ENCODE results near the gene ESD.
A peak's percentile ranks its signal among the peaks of the same experiment; 100 is the strongest.

Gene ESD

GRCh38 chr13:46831588-46832194 is 34.7 kb upstream of the ESD start:
- H4K20me1 ChIP-seq (ENCODE audit: low read depth, low read length): no peaks in the 10 kb centered on the region
- no peaks in the 10 kb centered on the region for H3K27me3 ChIP-seq (ENCODE audit: low read length)
- no peak overlapping the region for H3K9ac ChIP-seq (ENCODE audit: low read length)
- H3K27ac ChIP-seq (ENCODE audit: low read depth, low read length): no peak overlapping the region
- no peaks in the 10 kb centered on the region for H3K36me3 ChIP-seq (ENCODE audit: low read length)
- no peak for TF ChIP-seq EZH2phosphoT487 (conservative IDR thresholded peaks at IDR 0.05; ENCODE audit: low read length)
- TF ChIP-seq CTCF (IDR thresholded peaks at IDR 0.05; ENCODE audit: insufficient read depth, low read length, poor library complexity, severe bottlenecking): peak; percentile 82
- H3F3A ChIP-seq (ENCODE audit: insufficient read depth): no peaks in the 10 kb centered on the region
- H3K4me2 ChIP-seq (ENCODE audit: low read depth, low read length, poor library complexity, severe bottlenecking): no peak overlapping the region
- no peaks in the 10 kb centered on the region for H3K9me3 ChIP-seq (ENCODE audit: insufficient read depth, low read length)
- H2AFZ ChIP-seq (ENCODE audit: low read depth, low read length, severe bottlenecking): no peak overlapping the region
- no peaks in the 10 kb centered on the region for H3K9me2 ChIP-seq (replicated peaks; ENCODE audit: insufficient read depth, low read length)
- H3K4me3 ChIP-seq (ENCODE audit: insufficient read depth, low read length, poor library complexity, severe bottlenecking): no peak overlapping the region
- no peaks in the 10 kb centered on the region for H3K79me2 ChIP-seq (ENCODE audit: insufficient read depth, low read length)

GRCh38 chr13:46830405-46831005 is 33.5 kb upstream of the ESD start:
- Histone ChIP-seq H2AFZ (ENCODE audit: low read depth, low read length, severe bottlenecking) (no peak overlapping the region), H3F3A (ENCODE audit: insufficient read depth) (no peaks in the 10 kb centered on the region), H3K4me3 (ENCODE audit: insufficient read depth, low read length, poor library complexity, severe bottlenecking) (no peak overlapping the region), H3K79me2 (ENCODE audit: insufficient read depth, low read length) (no peaks in the 10 kb centered on the region), H3K9ac (ENCODE audit: low read length) (no peak overlapping the region), H3K9me3 (ENCODE audit: insufficient read depth, low read length) (no peaks in the 10 kb centered on the region), H3K27ac (ENCODE audit: low read depth, low read length) (no peak overlapping the region), H3K4me2 (ENCODE audit: low read depth, low read length, poor library complexity, severe bottlenecking) (no peak overlapping the region), H3K9me2 (replicated peaks; ENCODE audit: insufficient read depth, low read length) (no peaks in the 10 kb centered on the region), H3K36me3 (ENCODE audit: low read length) (no peaks in the 10 kb centered on the region), H4K20me1 (ENCODE audit: low read depth, low read length) (no peaks in the 10 kb centered on the region), H3K27me3 (ENCODE audit: low read length) (no peaks in the 10 kb centered on the region)
- TF ChIP-seq EZH2phosphoT487 (conservative IDR thresholded peaks at IDR 0.05; ENCODE audit: low read length) (no peak), CTCF (IDR thresholded peaks at IDR 0.05; ENCODE audit: insufficient read depth, low read length, poor library complexity, severe bottlenecking) (no peak)

- Histone ChIP-seq H2AFZ (ENCODE audit: low read depth, low read length, severe bottlenecking) (no peak overlapping the region), H3K79me2 (ENCODE audit: insufficient read depth, low read length) (no peaks in the 10 kb centered on the region), H3K9me2 (replicated peaks; ENCODE audit: insufficient read depth, low read length) (no peaks in the 10 kb centered on the region), H4K20me1 (ENCODE audit: low read depth, low read length) (no peaks in the 10 kb centered on the region), H3K9ac (ENCODE audit: low read length) (no peak overlapping the region), H3K36me3 (ENCODE audit: low read length) (no peaks in the 10 kb centered on the region), H3K27me3 (ENCODE audit: low read length) (no peaks in the 10 kb centered on the region), H3K27ac (ENCODE audit: low read depth, low read length) (no peak overlapping the region), H3F3A (ENCODE audit: insufficient read depth) (no peaks in the 10 kb centered on the region), H3K9me3 (ENCODE audit: insufficient read depth, low read length) (no peaks in the 10 kb centered on the region), H3K4me3 (ENCODE audit: insufficient read depth, low read length, poor library complexity, severe bottlenecking) (no peak overlapping the region), H3K4me2 (ENCODE audit: low read depth, low read length, poor library complexity, severe bottlenecking) (no peak overlapping the region)
- TF ChIP-seq EZH2phosphoT487 (conservative IDR thresholded peaks at IDR 0.05; ENCODE audit: low read length) (no peak), CTCF (IDR thresholded peaks at IDR 0.05; ENCODE audit: insufficient read depth, low read length, poor library complexity, severe bottlenecking) (no peak)
Measured at GRCh38 chr13:46822551-46822950, 25.6 kb upstream of the ESD start.

All from SU-DHL-6 (cell line).